AG09319 (cell line): Measurements from ENCODE around the gene LGR6.

Experiments used
- DNase-seq: peaks from one replicate; pipeline ENCODE4 v3.0.0-alpha.2; 2010; ENCODE audit warnings: low read depth; ENCODE audit errors: extremely low read depth
- TF ChIP-seq, protein P1 (sequence below): IDR thresholded peaks from 2 replicates; pipeline ENCODE4 v1.5.1; 2011; ENCODE audit warnings: low read depth, mild to moderate bottlenecking, inconsistent platforms, low read length, moderate library complexity

LGR6 gene

DNA sequence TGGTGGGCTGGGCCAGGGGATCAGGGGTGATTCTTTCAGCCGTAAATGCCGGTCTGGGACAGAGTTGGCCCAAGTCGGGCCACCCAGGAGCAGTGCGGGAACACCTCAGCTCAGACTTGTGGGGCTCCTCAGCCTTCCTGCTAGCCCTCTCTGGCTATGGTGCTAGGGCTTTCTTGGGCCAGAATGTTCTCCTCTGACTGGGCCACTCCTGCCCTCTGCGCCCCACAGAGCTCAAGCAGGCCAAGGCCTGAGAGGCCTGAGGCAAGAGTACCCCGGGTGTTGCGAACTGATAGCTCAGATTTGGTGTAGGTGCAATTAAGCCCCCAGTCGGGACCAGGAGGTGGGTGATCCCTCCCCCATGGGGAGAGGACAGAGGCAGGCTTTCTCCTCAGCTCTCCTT is 51.8 kb downstream of the LGR6 start:
- no peak for DNase-seq
- TF ChIP-seq, protein P1, sequence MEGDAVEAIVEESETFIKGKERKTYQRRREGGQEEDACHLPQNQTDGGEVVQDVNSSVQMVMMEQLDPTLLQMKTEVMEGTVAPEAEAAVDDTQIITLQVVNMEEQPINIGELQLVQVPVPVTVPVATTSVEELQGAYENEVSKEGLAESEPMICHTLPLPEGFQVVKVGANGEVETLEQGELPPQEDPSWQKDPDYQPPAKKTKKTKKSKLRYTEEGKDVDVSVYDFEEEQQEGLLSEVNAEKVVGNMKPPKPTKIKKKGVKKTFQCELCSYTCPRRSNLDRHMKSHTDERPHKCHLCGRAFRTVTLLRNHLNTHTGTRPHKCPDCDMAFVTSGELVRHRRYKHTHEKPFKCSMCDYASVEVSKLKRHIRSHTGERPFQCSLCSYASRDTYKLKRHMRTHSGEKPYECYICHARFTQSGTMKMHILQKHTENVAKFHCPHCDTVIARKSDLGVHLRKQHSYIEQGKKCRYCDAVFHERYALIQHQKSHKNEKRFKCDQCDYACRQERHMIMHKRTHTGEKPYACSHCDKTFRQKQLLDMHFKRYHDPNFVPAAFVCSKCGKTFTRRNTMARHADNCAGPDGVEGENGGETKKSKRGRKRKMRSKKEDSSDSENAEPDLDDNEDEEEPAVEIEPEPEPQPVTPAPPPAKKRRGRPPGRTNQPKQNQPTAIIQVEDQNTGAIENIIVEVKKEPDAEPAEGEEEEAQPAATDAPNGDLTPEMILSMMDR: no peak

- no peak for DNase-seq
- TF ChIP-seq, protein P1: no peak
These were observed 53.5 kb downstream of the LGR6 start for GRCh38 chr1:202247104-202247503.

GRCh38 chr1:202247837-202248795 is 54.5 kb downstream of the LGR6 start:
- DNase-seq: no peak

DNA sequence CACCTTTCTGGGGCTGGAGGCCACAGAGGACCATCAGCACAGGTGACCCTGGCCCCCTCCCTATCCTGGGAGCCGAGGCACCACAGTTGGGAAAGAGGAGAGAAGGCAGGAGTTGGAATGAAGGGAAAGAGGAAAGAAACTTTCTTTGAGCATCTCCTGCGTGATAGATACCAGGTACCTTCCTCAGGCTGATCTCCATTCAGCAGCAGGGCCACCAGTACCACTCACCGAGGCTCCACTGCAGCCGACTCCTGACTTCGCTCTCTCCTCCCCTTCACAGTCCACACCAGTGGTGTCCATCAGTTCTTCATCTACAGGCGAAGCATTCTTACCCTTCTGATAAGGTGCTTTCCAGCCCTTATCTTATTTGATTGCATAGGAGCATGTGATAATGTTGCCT is 55.3 kb downstream of the LGR6 start:
- TF ChIP-seq, protein P1: no peak
- no peak for DNase-seq

More at GRCh38 chr1:202247837-202248795, 54.5 kb downstream of the LGR6 start:
- TF ChIP-seq, protein P1: no peak

DNA sequence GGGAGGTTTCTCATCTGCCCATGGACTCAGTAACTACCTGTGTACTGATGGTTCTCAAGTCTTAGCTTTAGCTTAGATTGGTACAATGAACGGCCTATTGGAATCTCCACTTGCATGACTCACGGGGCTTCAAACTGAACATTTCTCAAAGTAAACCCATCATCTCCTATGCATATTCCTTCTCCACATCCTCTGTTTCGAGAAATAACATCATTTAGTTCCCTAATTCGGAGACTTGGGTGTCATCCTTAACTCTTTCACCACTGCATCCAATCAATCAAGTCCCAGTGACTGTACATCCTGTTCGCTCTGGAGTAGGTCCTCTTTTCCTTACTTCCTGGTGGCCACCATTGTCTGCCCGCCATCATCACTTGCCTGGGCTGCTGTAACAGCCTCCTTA is 55.8 kb downstream of the LGR6 start:
- no peak for DNase-seq
- TF ChIP-seq, protein P1: no peak

DNA sequence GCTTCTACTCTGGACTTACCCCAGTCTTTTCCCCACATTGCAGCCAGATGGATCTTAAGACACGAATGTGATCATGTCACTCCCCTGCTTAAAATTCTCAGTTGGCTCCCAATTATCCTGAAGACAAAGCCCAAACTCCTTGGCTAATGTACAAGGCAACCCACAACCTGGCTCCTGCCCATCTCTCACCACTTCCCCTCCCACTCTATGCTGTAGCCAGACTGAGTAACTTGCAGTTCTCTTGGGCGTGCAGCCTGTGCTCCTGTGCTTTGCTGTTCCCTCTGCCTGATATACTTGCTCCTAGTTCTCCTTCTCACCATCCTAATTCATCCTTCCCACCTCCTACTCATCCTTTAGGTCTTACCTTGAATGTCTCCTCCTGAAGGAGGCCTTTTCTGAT is 56.2 kb downstream of the LGR6 start:
- DNase-seq: no peak
- TF ChIP-seq, protein P1: no peak

DNA sequence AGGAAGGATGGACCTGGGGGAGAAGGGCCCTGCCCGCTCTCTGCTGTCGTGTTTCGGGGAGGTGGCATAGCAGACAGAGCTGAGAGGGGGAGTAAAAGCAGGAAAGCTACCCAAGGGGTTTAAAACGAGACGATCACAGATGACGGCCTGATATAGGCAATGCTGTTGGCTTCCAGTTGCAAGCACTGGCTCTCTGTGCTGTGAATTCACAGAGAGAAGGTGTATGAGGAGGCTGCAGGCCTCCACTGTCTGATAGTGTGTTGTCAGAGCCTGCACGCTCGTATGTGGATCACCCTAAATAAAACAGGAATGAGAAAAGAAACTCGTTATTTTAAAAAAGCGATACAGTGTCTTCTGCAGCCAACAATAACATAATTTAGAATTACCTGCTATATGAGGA is 57.4 kb downstream of the LGR6 start:
- TF ChIP-seq, protein P1: no peak
- DNase-seq: no peak
